GM12878 (cell line): ENCODE data around the gene LMF1. TPM values are rescaled to one million over a fixed set of nuclear protein-coding genes. Genes with fewer than 3 reads are reported as not detected.
A peak's percentile ranks its signal among the peaks of the same experiment; 100 is the strongest.

Experiments
- ATAC-seq: fragments of 200-7000 bp; cut with Tn5 transposase; 3 replicates; pipeline ENCODE4 v1.9.1; 2020; ENCODE audit warnings: mild to moderate bottlenecking, moderate library complexity
- BruUV-seq: library from RNA; stranded (reverse); fragments of 400-500 nt; replicated peaks from 2 replicates; lab custom pipeline; 2021; lab: Mats Ljungman, UMichigan
- CTCF ChIA-PET: fragments of 300-600 bp; sonication (Branson Sonifier 250); formaldehyde crosslinking; extraction: SDS; loops from one replicate; lab custom pipeline; 2021; ENCODE audit warnings: inconsistent platforms; lab: Yijun Ruan, JAX
- POLR2A ChIA-PET: fragments of 350-600 bp; formaldehyde crosslinking; extraction: SDS; loops from one replicate; lab custom pipeline; 2021; ENCODE audit warnings: inconsistent platforms; lab: Charles Lee
- RAD21 ChIA-PET: fragments of 300-600 bp; sonication (Branson Sonifier 250); formaldehyde crosslinking; loops from one replicate; lab custom pipeline; 2023; ENCODE audit warnings: antibody characterized with exemption; ENCODE audit not compliant: unreplicated experiment; lab: Charles Lee
- SMC1A ChIA-PET: fragments of 300-600 bp; sonication (Branson Sonifier 250); formaldehyde crosslinking; loops from one replicate; lab custom pipeline; 2023; ENCODE audit not compliant: unreplicated experiment, uncharacterized antibody; lab: Charles Lee
- DNase-seq: peaks from one replicate; pipeline ENCODE4 v3.0.0-alpha.2; 2011; ENCODE audit warnings: low read depth, low spot score
- FAIRE-seq: peaks from 3 replicates; lab custom pipeline; 2011; peaks lifted over from hg19 to GRCh38; lab: Jason Lieb, UNC
- H2AFZ ChIP-seq: 2 replicates; pipeline ENCODE4 v1.6.0; 2011; ENCODE audit warnings: low read depth, low read length, control low read depth; ENCODE audit not compliant: control insufficient read depth
- H3K27ac ChIP-seq: 2 replicates; pipeline ENCODE4 v1.5.1; 2011; ENCODE audit warnings: control low read depth; ENCODE audit not compliant: control insufficient read depth, insufficient read depth
- H3K27me3 ChIP-seq, 2 experiments: replicated peaks in 1 of 2; 2 replicates each; pipeline versions ENCODE4 v1.6.0 to v1.6.1; 2011; ENCODE audit warnings: low read length in 1 of 2; ENCODE audit not compliant: control insufficient read depth in 2 of 2, insufficient read depth in 2 of 2
- H3K36me3 ChIP-seq, 2 experiments: 2 replicates each; pipeline ENCODE4 v1.5.1; 2011; ENCODE audit warnings: low read length in 1 of 2; ENCODE audit not compliant: control insufficient read depth in 2 of 2, insufficient read depth in 2 of 2
- H3K4me1 ChIP-seq: 2 replicates; pipeline ENCODE4 v1.6.1; 2011; ENCODE audit warnings: mild to moderate bottlenecking, low read length, moderate library complexity, mixed read lengths; ENCODE audit not compliant: control insufficient read depth, insufficient read depth
- H3K4me2 ChIP-seq: 2 replicates; pipeline ENCODE4 v1.6.0; 2011; ENCODE audit warnings: control low read depth; ENCODE audit not compliant: control insufficient read depth, insufficient read depth
- H3K4me3 ChIP-seq: fragments of 200-600 bp; sonication (generic); 2 replicates; pipeline ENCODE4 v1.5.1; 2016
- H3K79me2 ChIP-seq: 2 replicates; pipeline ENCODE4 v1.6.0; 2011; ENCODE audit warnings: low read length; ENCODE audit not compliant: control insufficient read depth, insufficient read depth
- H3K9ac ChIP-seq: 2 replicates; pipeline ENCODE4 v1.8.0; 2011; ENCODE audit warnings: low read length, control low read depth, mixed read lengths; ENCODE audit not compliant: control insufficient read depth, insufficient read depth
- H3K9me3 ChIP-seq: replicated peaks from 3 replicates; pipeline ENCODE4 v1.5.1; 2011; ENCODE audit warnings: mild to moderate bottlenecking, low read length; ENCODE audit not compliant: control insufficient read depth, insufficient read depth
- H4K20me1 ChIP-seq: 2 replicates; pipeline ENCODE4 v1.6.0; 2011; ENCODE audit not compliant: control insufficient read depth, insufficient read depth
- EGR1 ChIP-seq, 2 experiments: IDR thresholded peaks; 1 replicate in 1 of 2; 2 replicates in 1 of 2; pipeline ENCODE4 v1.6.1; 2011 to 2012; ENCODE audit warnings: low read depth in 2 of 2, low read length in 2 of 2, borderline replicate concordance in 1 of 2, mild to moderate bottlenecking in 1 of 2, moderate library complexity in 1 of 2
- NR2F1 ChIP-seq: fragments of 450-650 bp; conservative IDR thresholded peaks from 2 replicates; pipeline ENCODE4 v1.6.1; 2017; ENCODE audit warnings: mild to moderate bottlenecking
- POLR2A ChIP-seq: IDR thresholded peaks from 2 replicates; pipeline ENCODE4 v1.6.1; 2011; ENCODE audit warnings: low read depth, mild to moderate bottlenecking, low read length
- POU2F2 ChIP-seq: IDR thresholded peaks from 3 replicates; pipeline ENCODE4 v1.6.1; 2011; ENCODE audit warnings: low read depth, mild to moderate bottlenecking, low read length, borderline replicate concordance
- WGBS: methylation state at CpG from one replicate; pipeline ENCODE4 v1.1.6; 2016; ENCODE audit warnings: low lambda C conversion rate; ENCODE audit not compliant: insufficient replicate concordance, insufficient coverage; ENCODE audit errors: missing lambda C conversion rate; 5-methylcytosine and 5-hydroxymethylcytosine counted together
- in situ Hi-C: fragments of 300-500 bp; cut with MboI; formaldehyde crosslinking; loops from 9 replicates; pipeline ENCODE4 v1.14.3; 2018; ENCODE audit warnings: mixed read lengths
- intact Hi-C: fragments of 100-400 bp; cut with micrococcal nuclease; formaldehyde crosslinking; loops from one replicate; pipeline ENCODE4 v1.14.2; 2022; ENCODE audit not compliant: unreplicated experiment
- polyA plus RNA-seq, 11 experiments: library from polyadenylated mRNA; depleted of rRNA in 4 of 11; unstranded in 6 of 11; stranded (reverse) in 5 of 11; fragments of >200 nt; fragmentation: Nextera tagmentation in 4 of 11; fragmentation: Illumina TruSeq in 1 of 11; extraction: Ambion mirVana in 4 of 11; extraction: Trizol in 1 of 11; gene quantifications; 1 replicate in 1 of 11; 2 replicates in 10 of 11; pipeline versions ENCODE4 v1.2.1 to v1.2.3, GENCODE V29; 2011 to 2016; ENCODE audit warnings: inconsistent platforms in 2 of 11, missing spikeins in 2 of 11, low read depth in 1 of 11
- total RNA-seq, 4 experiments: library from RNA; depleted of rRNA in 3 of 4; stranded (reverse); fragments of >200 nt in 3 of 4; fragmentation: Illumina TruSeq in 1 of 4; extraction: Trizol in 1 of 4; gene quantifications; 2 replicates each; pipeline versions ENCODE4 v1.2.1 to v1.2.3, GENCODE V29; 2013 to 2021
- TF ChIP-seq, protein P1 (sequence below): fragments of 450-650 bp; formaldehyde crosslinking; IDR thresholded peaks from 2 replicates; pipeline ENCODE4 v1.4.0; 2020; ENCODE audit warnings: mild to moderate bottlenecking, moderate library complexity
- TF ChIP-seq, protein P2 (sequence below): IDR thresholded peaks from 2 replicates; pipeline ENCODE4 v1.6.1; 2012; ENCODE audit warnings: mild to moderate bottlenecking, low read depth, low read length

Gene LMF1
- total and polyA plus RNA-seq, 10 of the 15 experiments (the other 5 are each of a cell fraction or from before 2014, with no cell fraction given): 0.18 to 3.2 (median 1.4) TPM; not detected in 1

DNA sequence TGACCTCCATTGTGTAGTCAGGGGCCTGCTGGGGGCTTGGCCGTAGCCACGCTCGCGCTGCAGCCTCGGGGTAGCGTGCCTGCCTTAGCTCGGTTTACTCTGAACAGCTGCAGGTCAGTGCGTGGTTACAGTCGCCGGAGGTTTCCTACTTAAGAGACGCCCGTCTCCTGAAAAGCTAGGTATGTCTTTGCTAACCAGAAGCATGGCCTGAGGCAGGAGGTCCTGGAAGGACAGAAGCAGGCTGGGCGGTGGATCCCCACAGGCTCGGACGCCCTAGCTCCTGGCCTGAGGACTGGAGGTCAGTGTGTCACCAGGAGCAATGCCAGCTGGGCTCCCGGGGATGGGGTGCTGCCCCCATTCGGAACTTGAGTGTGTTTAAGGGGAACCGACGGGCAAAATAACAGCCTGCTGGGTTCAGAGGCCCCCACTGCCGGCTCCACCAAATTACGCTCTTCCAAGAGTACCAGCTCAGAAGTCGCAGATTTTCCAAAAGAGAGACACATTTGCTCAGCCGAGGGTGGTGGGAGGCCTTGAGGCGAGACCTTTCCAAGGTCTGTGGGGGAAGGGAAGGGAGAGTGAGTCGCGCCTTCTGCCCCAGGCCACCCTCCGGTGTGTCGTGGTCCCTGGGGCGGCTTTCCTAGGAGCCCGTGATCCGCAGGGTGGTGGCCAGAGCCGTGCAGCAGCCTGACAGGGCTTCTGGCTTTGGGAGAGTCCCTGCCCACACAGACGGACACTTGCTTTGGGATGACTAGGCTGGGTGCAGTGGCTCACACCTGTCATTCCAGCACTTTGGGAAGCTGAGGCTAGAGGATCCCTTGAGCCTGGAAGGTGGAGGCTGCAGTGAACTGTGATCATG, 166.4 kb downstream of the LMF1 start:
- BruUV-seq: no TSS peak
- Histone ChIP-seq H3K4me2 (no peak overlapping the region), H3K9me3 (no peaks in the 10 kb centered on the region; the same call in 2 of the 3 replicates), H3K27ac (no peak overlapping the region), H3K4me3 (no peak overlapping the region), H3K36me3 (no peaks in the 10 kb centered on the region), H3K27me3 (peaks cover 0 to 2% of the 10 kb centered on the region in 2 experiments; a peak in 3 of 4 replicates), H4K20me1 (no peaks in the 10 kb centered on the region), H3K4me1 (no peaks in the 10 kb centered on the region), H3K9ac (no peak overlapping the region), H2AFZ (no peak overlapping the region), H3K79me2 (peaks cover 6% of the 10 kb centered on the region)
- 63% methylated on average over 33 of the region's 33 CpGs for WGBS
- DNase-seq: no peak
- POLR2A ChIA-PET: interaction anchor here (0.6 kb wide), 1 partner anchor 10 kb away, joined by 3 read pairs; no protein-coding TSS in a partner anchor
- SMC1A ChIA-PET: no interaction called here
- TF ChIP-seq POLR2A: peak; percentile 13; the same call in 1 of the 2 replicates
- no peak for TF ChIP-seq NR2F1
- no peak for ATAC-seq
- in situ Hi-C loops (no loop called here), intact Hi-C loops (no loop called here)
- FAIRE-seq: no peak
- CTCF ChIA-PET: interaction anchor here (1.1 kb wide), 1 partner anchor 162 kb away, joined by 3 read pairs; no protein-coding TSS in a partner anchor
- RAD21 ChIA-PET: no interaction called here

DNA sequence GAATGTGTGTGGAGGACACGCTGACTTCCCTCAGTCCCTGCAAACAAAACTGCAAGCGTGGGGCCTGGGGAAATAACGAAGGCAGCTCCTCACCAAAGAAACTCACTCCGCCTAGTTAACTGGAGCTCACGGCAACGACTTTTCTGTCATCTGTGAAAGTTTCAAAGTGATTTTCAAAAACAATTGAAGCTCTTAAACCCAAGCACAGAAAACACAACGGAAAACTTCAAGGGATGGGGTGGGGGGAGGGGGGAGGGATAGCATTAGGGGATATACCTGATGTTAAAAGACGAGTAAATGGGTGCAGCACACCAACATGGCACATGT, 167.1 kb downstream of the LMF1 start:
- no peaks in the 10 kb centered on the region for H3K36me3 ChIP-seq
- intact Hi-C loops: no loop called here
- ATAC-seq (no peak), DNase-seq (no peak), FAIRE-seq (no peak)
- WGBS: 28% methylated on average over 8 of the region's 8 CpGs
- no peaks in the 10 kb centered on the region for H4K20me1 ChIP-seq
- ChIA-PET RAD21 (no interaction called here), POLR2A (no interaction called here), CTCF (interaction anchor here (1.1 kb wide), 1 partner anchor 161 kb away, joined by 3 read pairs; no protein-coding TSS in a partner anchor), SMC1A (no interaction called here)
- no peaks in the 10 kb centered on the region for H3K4me1 ChIP-seq
- no peak overlapping the region for H3K27ac ChIP-seq
- in situ Hi-C loops: no loop called here
- H3K4me2 ChIP-seq: no peak overlapping the region
- no TSS peak for BruUV-seq
- H3K79me2 ChIP-seq: peaks cover 6% of the 10 kb centered on the region
- no peaks in the 10 kb centered on the region for H3K9me3 ChIP-seq
- peaks cover 0 to 2% of the 10 kb centered on the region in 2 experiments; a peak in 3 of 4 replicates for H3K27me3 ChIP-seq
- no peak overlapping the region for H3K9ac ChIP-seq
- no peak overlapping the region for H2AFZ ChIP-seq
- no peak overlapping the region for H3K4me3 ChIP-seq
- TF ChIP-seq, protein P1, sequence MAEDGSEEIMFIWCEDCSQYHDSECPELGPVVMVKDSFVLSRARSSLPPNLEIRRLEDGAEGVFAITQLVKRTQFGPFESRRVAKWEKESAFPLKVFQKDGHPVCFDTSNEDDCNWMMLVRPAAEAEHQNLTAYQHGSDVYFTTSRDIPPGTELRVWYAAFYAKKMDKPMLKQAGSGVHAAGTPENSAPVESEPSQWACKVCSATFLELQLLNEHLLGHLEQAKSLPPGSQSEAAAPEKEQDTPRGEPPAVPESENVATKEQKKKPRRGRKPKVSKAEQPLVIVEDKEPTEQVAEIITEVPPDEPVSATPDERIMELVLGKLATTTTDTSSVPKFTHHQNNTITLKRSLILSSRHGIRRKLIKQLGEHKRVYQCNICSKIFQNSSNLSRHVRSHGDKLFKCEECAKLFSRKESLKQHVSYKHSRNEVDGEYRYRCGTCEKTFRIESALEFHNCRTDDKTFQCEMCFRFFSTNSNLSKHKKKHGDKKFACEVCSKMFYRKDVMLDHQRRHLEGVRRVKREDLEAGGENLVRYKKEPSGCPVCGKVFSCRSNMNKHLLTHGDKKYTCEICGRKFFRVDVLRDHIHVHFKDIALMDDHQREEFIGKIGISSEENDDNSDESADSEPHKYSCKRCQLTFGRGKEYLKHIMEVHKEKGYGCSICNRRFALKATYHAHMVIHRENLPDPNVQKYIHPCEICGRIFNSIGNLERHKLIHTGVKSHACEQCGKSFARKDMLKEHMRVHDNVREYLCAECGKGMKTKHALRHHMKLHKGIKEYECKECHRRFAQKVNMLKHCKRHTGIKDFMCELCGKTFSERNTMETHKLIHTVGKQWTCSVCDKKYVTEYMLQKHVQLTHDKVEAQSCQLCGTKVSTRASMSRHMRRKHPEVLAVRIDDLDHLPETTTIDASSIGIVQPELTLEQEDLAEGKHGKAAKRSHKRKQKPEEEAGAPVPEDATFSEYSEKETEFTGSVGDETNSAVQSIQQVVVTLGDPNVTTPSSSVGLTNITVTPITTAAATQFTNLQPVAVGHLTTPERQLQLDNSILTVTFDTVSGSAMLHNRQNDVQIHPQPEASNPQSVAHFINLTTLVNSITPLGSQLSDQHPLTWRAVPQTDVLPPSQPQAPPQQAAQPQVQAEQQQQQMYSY (CRISPR knock-in tag): no peak
- TF ChIP-seq POU2F2 (no peak), EGR1 (IDR thresholded peaks at IDR 0.05; ENCODE audit: borderline replicate concordance in 1 of 2, low read depth in 2 of 2, low read length in 2 of 2) (no peak)
- TF ChIP-seq, protein P2, sequence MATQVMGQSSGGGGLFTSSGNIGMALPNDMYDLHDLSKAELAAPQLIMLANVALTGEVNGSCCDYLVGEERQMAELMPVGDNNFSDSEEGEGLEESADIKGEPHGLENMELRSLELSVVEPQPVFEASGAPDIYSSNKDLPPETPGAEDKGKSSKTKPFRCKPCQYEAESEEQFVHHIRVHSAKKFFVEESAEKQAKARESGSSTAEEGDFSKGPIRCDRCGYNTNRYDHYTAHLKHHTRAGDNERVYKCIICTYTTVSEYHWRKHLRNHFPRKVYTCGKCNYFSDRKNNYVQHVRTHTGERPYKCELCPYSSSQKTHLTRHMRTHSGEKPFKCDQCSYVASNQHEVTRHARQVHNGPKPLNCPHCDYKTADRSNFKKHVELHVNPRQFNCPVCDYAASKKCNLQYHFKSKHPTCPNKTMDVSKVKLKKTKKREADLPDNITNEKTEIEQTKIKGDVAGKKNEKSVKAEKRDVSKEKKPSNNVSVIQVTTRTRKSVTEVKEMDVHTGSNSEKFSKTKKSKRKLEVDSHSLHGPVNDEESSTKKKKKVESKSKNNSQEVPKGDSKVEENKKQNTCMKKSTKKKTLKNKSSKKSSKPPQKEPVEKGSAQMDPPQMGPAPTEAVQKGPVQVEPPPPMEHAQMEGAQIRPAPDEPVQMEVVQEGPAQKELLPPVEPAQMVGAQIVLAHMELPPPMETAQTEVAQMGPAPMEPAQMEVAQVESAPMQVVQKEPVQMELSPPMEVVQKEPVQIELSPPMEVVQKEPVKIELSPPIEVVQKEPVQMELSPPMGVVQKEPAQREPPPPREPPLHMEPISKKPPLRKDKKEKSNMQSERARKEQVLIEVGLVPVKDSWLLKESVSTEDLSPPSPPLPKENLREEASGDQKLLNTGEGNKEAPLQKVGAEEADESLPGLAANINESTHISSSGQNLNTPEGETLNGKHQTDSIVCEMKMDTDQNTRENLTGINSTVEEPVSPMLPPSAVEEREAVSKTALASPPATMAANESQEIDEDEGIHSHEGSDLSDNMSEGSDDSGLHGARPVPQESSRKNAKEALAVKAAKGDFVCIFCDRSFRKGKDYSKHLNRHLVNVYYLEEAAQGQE: no peak
